MM.1S (cell line): ENCODE measurements around the gene AGPAT3.

ENCODE experiments used
- CTCF ChIP-seq: fragments of 300-600 bp; sonication (generic); IDR thresholded peaks from 2 replicates; pipeline ENCODE4 v1.5.1; 2016; ENCODE audit warnings: antibody characterized with exemption, low read length, mixed read lengths
- EZH2phosphoT487 ChIP-seq: fragments of 300-600 bp; sonication (generic); IDR thresholded peaks from 2 replicates; pipeline ENCODE4 v1.6.1; 2018; ENCODE audit warnings: antibody characterized with exemption, low read length

- TF ChIP-seq CTCF = no peak
- TF ChIP-seq EZH2phosphoT487 = no peak
Observed at GRCh38 chr21:43995521-43996105, 130.6 kb downstream of the AGPAT3 start.
